Kidney epithelial cell (primary cell): ENCODE results near the gene KLHL12. TPM values are rescaled to one million over a fixed set of nuclear protein-coding genes. Genes with fewer than 3 reads are reported as not detected.

Experiments
- DNase-seq: peaks from one replicate; pipeline ENCODE4 v3.0.0-alpha.2; 2010; ENCODE audit warnings: low read depth
- H3K27me3 ChIP-seq: 2 replicates; pipeline ENCODE4 v1.6.0; 2011; ENCODE audit warnings: low read length; ENCODE audit not compliant: control insufficient read depth, insufficient read depth
- H3K36me3 ChIP-seq: 2 replicates; pipeline ENCODE4 v1.5.1; 2011; ENCODE audit warnings: low read length; ENCODE audit not compliant: control insufficient read depth, insufficient read depth
- H3K4me3 ChIP-seq: 2 replicates; pipeline ENCODE4 v1.5.1; 2011; ENCODE audit warnings: low read depth, mild to moderate bottlenecking, control low read depth, low read length
- total RNA-seq: library from RNA; depleted of rRNA; stranded (reverse); fragments of >200 nt; gene quantifications from 2 replicates; pipeline ENCODE4 v1.2.3, GENCODE V29; 2015
- TF ChIP-seq, protein P1 (sequence below): IDR thresholded peaks from 2 replicates; pipeline ENCODE4 v1.5.1; 2011; ENCODE audit warnings: mild to moderate bottlenecking, moderate library complexity, low read length, control low read depth, inconsistent platforms; ENCODE audit not compliant: insufficient read depth, poor library complexity, severe bottlenecking

Gene KLHL12
- total RNA-seq, 1 donor from 2014 or later: 23.4 TPM

DNA sequence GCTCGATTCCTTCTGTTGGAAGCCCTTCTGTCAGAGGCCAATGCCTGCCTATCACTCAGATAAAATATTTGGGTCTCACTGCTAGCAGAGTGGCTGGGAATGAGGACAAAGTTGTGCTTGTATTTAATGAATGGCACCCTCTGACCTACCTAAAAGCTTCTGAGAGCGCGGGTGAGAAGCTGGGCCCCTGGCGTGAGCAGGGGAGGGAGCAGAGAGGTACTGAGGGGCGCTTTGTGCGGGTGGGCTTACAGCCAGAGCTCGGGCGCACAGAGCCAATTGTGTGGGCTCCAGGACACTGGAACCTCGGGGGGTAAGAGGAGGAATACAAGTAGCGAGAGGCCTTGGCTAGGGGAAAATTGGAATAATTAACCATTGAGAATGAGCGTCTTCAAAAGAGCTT is 84.0 kb downstream of the KLHL12 start:
- DNase-seq: no peak
- no peak overlapping the region for H3K4me3 ChIP-seq
- H3K27me3 ChIP-seq: no peaks in the 10 kb centered on the region
- no peaks in the 10 kb centered on the region for H3K36me3 ChIP-seq
- TF ChIP-seq, protein P1, sequence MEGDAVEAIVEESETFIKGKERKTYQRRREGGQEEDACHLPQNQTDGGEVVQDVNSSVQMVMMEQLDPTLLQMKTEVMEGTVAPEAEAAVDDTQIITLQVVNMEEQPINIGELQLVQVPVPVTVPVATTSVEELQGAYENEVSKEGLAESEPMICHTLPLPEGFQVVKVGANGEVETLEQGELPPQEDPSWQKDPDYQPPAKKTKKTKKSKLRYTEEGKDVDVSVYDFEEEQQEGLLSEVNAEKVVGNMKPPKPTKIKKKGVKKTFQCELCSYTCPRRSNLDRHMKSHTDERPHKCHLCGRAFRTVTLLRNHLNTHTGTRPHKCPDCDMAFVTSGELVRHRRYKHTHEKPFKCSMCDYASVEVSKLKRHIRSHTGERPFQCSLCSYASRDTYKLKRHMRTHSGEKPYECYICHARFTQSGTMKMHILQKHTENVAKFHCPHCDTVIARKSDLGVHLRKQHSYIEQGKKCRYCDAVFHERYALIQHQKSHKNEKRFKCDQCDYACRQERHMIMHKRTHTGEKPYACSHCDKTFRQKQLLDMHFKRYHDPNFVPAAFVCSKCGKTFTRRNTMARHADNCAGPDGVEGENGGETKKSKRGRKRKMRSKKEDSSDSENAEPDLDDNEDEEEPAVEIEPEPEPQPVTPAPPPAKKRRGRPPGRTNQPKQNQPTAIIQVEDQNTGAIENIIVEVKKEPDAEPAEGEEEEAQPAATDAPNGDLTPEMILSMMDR: no peak

Other genes with a start within 250 kb of the KLHL12 start
- under 0.01 and 0.04 TPM in 2 replicates for gene SYT2, start 216.8 kb downstream of the KLHL12 start, total RNA-seq
- gene KDM5B, start 118.8 kb downstream of the KLHL12 start, total RNA-seq: 66.5 and 70.7 TPM in 2 replicates
- 0.48 TPM in 1 of 2 replicates, not detected in the other for gene PCAT6, start 116.3 kb downstream of the KLHL12 start, total RNA-seq
- gene RABIF, start 38.1 kb downstream of the KLHL12 start, total RNA-seq: 7.0 and 11.5 TPM in 2 replicates
- 76.6 and 77.8 TPM in 2 replicates for gene ADIPOR1, start 31.1 kb upstream of the KLHL12 start, total RNA-seq
- 36.1 and 43.4 TPM in 2 replicates for gene CYB5R1, start 40.0 kb upstream of the KLHL12 start, total RNA-seq
- gene TMEM183A, start 80.1 kb upstream of the KLHL12 start, total RNA-seq: 81.9 and 83.2 TPM in 2 replicates
- 0.13 and 0.62 TPM in 2 replicates for gene PPFIA4, start 99.3 kb upstream of the KLHL12 start, total RNA-seq
- gene MYOG, start 158.8 kb upstream of the KLHL12 start, total RNA-seq: not detected in 2 replicates
- gene ADORA1, start 200.5 kb upstream of the KLHL12 start, total RNA-seq: 5.6 and 7.0 TPM in 2 replicates
- gene MYBPH, start 248.6 kb upstream of the KLHL12 start, total RNA-seq: not detected in 2 replicates